H9 (cell line): ENCODE results near the gene HOATZ. TPM values are rescaled to one million over a fixed set of nuclear protein-coding genes. Genes with fewer than 3 reads are reported as not detected.

Source experiments
- DNase-seq: peaks from one replicate; pipeline ENCODE4 v3.0.0-alpha.2; 2017
- H2AFZ ChIP-seq: one replicate; pipeline ENCODE4 v1.6.1; 2013; ENCODE audit warnings: mild to moderate bottlenecking, low read length, control low read depth, moderate library complexity
- H2AK5ac ChIP-seq: 2 replicates; pipeline ENCODE4 v1.6.1; 2013; ENCODE audit warnings: low read length, control low read depth, mixed read lengths; ENCODE audit not compliant: insufficient read length
- H2BK120ac ChIP-seq: one replicate; pipeline ENCODE4 v1.6.1; 2013; ENCODE audit warnings: low read depth, mild to moderate bottlenecking, low read length, control low read depth, inconsistent platforms; ENCODE audit not compliant: poor library complexity, severe bottlenecking
- H2BK12ac ChIP-seq: 2 replicates; pipeline ENCODE4 v1.6.1; 2013; ENCODE audit warnings: low read length, control low read depth, mixed read lengths, low read depth; ENCODE audit not compliant: insufficient read length
- H2BK15ac ChIP-seq: 2 replicates; pipeline ENCODE4 v1.6.1; 2013; ENCODE audit warnings: low read depth, low read length, control low read depth
- H2BK20ac ChIP-seq: one replicate; pipeline ENCODE4 v1.6.1; 2013; ENCODE audit warnings: low read depth, mild to moderate bottlenecking, low read length, control low read depth, inconsistent platforms; ENCODE audit not compliant: poor library complexity, severe bottlenecking
- H2BK5ac ChIP-seq: 2 replicates; pipeline ENCODE4 v1.6.1; 2013; ENCODE audit warnings: low read length, control low read depth, mixed read lengths; ENCODE audit not compliant: insufficient read length
- H3K14ac ChIP-seq: 2 replicates; pipeline ENCODE4 v1.6.1; 2013; ENCODE audit warnings: low read length, control low read depth; ENCODE audit not compliant: insufficient read depth
- H3K18ac ChIP-seq: 2 replicates; pipeline ENCODE4 v1.6.1; 2013; ENCODE audit warnings: low read depth, mild to moderate bottlenecking, mixed read lengths, low read length, control low read depth; ENCODE audit not compliant: insufficient read length
- H3K23ac ChIP-seq: 2 replicates; pipeline ENCODE4 v1.6.1; 2013; ENCODE audit warnings: low read length, control low read depth, mixed read lengths, low read depth; ENCODE audit not compliant: insufficient read length
- H3K23me2 ChIP-seq: 2 replicates; pipeline ENCODE4 v1.6.1; 2013; ENCODE audit warnings: low read depth, mild to moderate bottlenecking, mixed read lengths, low read length, control low read depth; ENCODE audit not compliant: insufficient read length, poor library complexity, severe bottlenecking
- H3K27ac ChIP-seq: 2 replicates; pipeline ENCODE4 v1.5.1; 2013; ENCODE audit warnings: low read length, control low read depth, mixed read lengths, low read depth; ENCODE audit not compliant: insufficient read length
- H3K27me3 ChIP-seq: 2 replicates; pipeline ENCODE4 v1.6.1; 2013; ENCODE audit warnings: low read length, control low read depth, inconsistent platforms; ENCODE audit not compliant: insufficient read depth
- H3K4ac ChIP-seq: 2 replicates; pipeline ENCODE4 v1.6.1; 2013; ENCODE audit warnings: low read depth, mild to moderate bottlenecking, control low read depth, inconsistent platforms, low read length, moderate library complexity
- H3K4me1 ChIP-seq: 2 replicates; pipeline ENCODE4 v1.6.1; 2013; ENCODE audit warnings: low read length, control low read depth, inconsistent platforms; ENCODE audit not compliant: insufficient read depth
- H3K4me2 ChIP-seq: 2 replicates; pipeline ENCODE4 v1.6.1; 2013; ENCODE audit warnings: low read length, control low read depth, mixed read lengths; ENCODE audit not compliant: insufficient read length, insufficient read depth
- H3K56ac ChIP-seq: 2 replicates; pipeline ENCODE4 v1.6.1; 2013; ENCODE audit warnings: low read depth, mild to moderate bottlenecking, mixed read lengths, low read length, control low read depth; ENCODE audit not compliant: insufficient read length
- H3K79me1 ChIP-seq: 2 replicates; pipeline ENCODE4 v1.6.1; 2013; ENCODE audit warnings: low read depth, mild to moderate bottlenecking, moderate library complexity, low read length, control low read depth, inconsistent platforms; ENCODE audit not compliant: insufficient read depth, poor library complexity, severe bottlenecking
- H3K79me2 ChIP-seq: 2 replicates; pipeline ENCODE4 v1.6.1; 2013; ENCODE audit warnings: low read length, control low read depth, inconsistent platforms; ENCODE audit not compliant: insufficient read depth
- H3K9ac ChIP-seq: 2 replicates; pipeline ENCODE4 v1.6.1; 2013; ENCODE audit warnings: low read length, control low read depth, mixed read lengths; ENCODE audit not compliant: insufficient read length; ENCODE audit errors: extremely low read depth
- H3K9me3 ChIP-seq: one replicate; pipeline ENCODE4 v1.6.1; 2013; ENCODE audit warnings: low read depth, low read length, inconsistent platforms; ENCODE audit not compliant: control insufficient read depth
- H3T11ph ChIP-seq: one replicate; pipeline ENCODE4 v1.6.1; 2013; ENCODE audit warnings: mild to moderate bottlenecking, low read length, control low read depth, inconsistent platforms
- H4K20me1 ChIP-seq: one replicate; pipeline ENCODE4 v1.6.1; 2013; ENCODE audit not compliant: control insufficient read depth, insufficient read length, insufficient read depth
- H4K5ac ChIP-seq: 2 replicates; pipeline ENCODE4 v1.6.1; 2013; ENCODE audit warnings: low read depth, mild to moderate bottlenecking, mixed read lengths, low read length, control low read depth; ENCODE audit not compliant: insufficient read length
- H4K8ac ChIP-seq: replicated peaks from 2 replicates; pipeline ENCODE4 v1.6.1; 2013; ENCODE audit warnings: low read length, control low read depth, mixed read lengths, low read depth; ENCODE audit not compliant: insufficient read length
- H4K91ac ChIP-seq: 2 replicates; pipeline ENCODE4 v1.6.1; 2013; ENCODE audit warnings: low read depth, mild to moderate bottlenecking, moderate library complexity, mixed read lengths, low read length, control low read depth; ENCODE audit not compliant: insufficient read length
- H3K27ac Mint-ChIP-seq, 3 experiments: 2 replicates in 2 of 3; 3 replicates in 1 of 3; pipeline ENCODE4 v1.8.0; 2020 to 2021; ENCODE audit warnings: mixed read lengths in 3 of 3, mild to moderate bottlenecking in 1 of 3, moderate library complexity in 1 of 3
- H3K27me3 Mint-ChIP-seq: 2 replicates; pipeline ENCODE4 v1.8.0; 2021; ENCODE audit warnings: low read depth, mild to moderate bottlenecking, moderate library complexity, mixed read lengths
- H3K36me3 Mint-ChIP-seq, 3 experiments: 2 replicates in 2 of 3; 3 replicates in 1 of 3; pipeline ENCODE4 v1.8.0; 2020 to 2021; ENCODE audit warnings: low read depth in 3 of 3, mixed read lengths in 3 of 3; ENCODE audit not compliant: insufficient read depth in 1 of 3
- H3K4me1 Mint-ChIP-seq, 2 experiments: 2 replicates each; pipeline ENCODE4 v1.8.0; 2020; ENCODE audit warnings: mixed read lengths in 2 of 2
- H3K4me3 Mint-ChIP-seq, 2 experiments: 2 replicates in 1 of 2; 3 replicates in 1 of 2; pipeline ENCODE4 v1.8.0; 2020 to 2021; ENCODE audit warnings: mild to moderate bottlenecking in 2 of 2, mixed read lengths in 2 of 2, moderate library complexity in 1 of 2
- H3K9me3 Mint-ChIP-seq, 2 experiments: 2 replicates in 1 of 2; 3 replicates in 1 of 2; pipeline ENCODE4 v1.8.0; 2020; ENCODE audit warnings: mild to moderate bottlenecking in 2 of 2, mixed read lengths in 2 of 2, moderate library complexity in 1 of 2
- CTCF ChIP-seq: fragments of 200-600 bp; sonication (generic); conservative IDR thresholded peaks from 3 replicates; pipeline ENCODE4 v1.8.0; 2021; ENCODE audit warnings: antibody characterized with exemption, mild to moderate bottlenecking
- WGBS: extraction: QIAGEN DNeasy Blood & Tissue Kit; methylation state at CpG from one replicate; pipeline ENCODE4 v1.1.7; 2013; ENCODE audit warnings: missing lambda C conversion rate, low lambda C conversion rate, mixed read lengths; ENCODE audit not compliant: insufficient read length; ENCODE audit errors: extremely low coverage; 5-methylcytosine and 5-hydroxymethylcytosine counted together
- total RNA-seq: library from RNA; stranded (reverse); gene quantifications from 2 replicates; pipeline ENCODE4 v1.2.1, GENCODE V29; 2021

Gene HOATZ
- total RNA-seq, 1 experiment from 2014 or later, result not detected

DNA sequence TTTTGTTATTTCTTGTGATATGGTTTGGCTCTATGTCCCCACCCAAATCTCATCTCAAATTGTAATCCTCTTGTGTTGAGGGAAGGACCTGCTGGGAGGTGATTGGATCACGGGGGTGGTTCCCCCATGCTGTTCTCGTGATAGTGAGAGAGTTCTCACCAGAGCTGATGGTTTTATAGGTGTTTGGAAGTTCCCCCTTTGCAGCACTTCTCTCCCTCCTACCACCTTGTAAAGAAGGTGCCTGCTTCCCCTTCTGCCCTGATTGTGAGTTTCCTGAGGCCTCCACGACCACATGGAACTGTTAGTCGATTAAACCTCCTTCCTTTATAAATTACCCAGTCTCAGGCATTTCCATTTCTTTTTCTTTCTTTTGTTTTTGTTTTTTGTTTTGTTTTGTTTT, 63.2 kb downstream of the HOATZ start:
- no peak overlapping the region for H4K8ac ChIP-seq
- no peak overlapping the region for H3K4me3 Mint-ChIP-seq

More for the DNA sequence above, 63.2 kb downstream of the HOATZ start:
- no peak overlapping the region for H2BK12ac ChIP-seq
- H2BK20ac ChIP-seq, result no peak overlapping the region
- no peaks in the 10 kb centered on the region for H3K9me3 ChIP-seq
- H2AFZ ChIP-seq, result no peak overlapping the region
- no peak overlapping the region for H3K27ac ChIP-seq
- no peak overlapping the region for H3T11ph ChIP-seq
- H3K23me2 ChIP-seq, result no peaks in the 10 kb centered on the region
- H2BK5ac ChIP-seq, result no peak overlapping the region
- H3K56ac ChIP-seq, result no peak overlapping the region
- H2AK5ac ChIP-seq, result no peak overlapping the region
- H3K4ac ChIP-seq, result no peak overlapping the region
- H3K14ac ChIP-seq, result no peak overlapping the region
- H3K79me1 ChIP-seq, result no peaks in the 10 kb centered on the region
- H4K20me1 ChIP-seq, result no peaks in the 10 kb centered on the region
- H3K18ac ChIP-seq, result no peak overlapping the region
- no peak overlapping the region for H3K9ac ChIP-seq
- no peak overlapping the region for H4K91ac ChIP-seq
- no peak overlapping the region for H2BK15ac ChIP-seq
- Mint-ChIP-seq H3K27me3 (peaks cover 1% of the 10 kb centered on the region; the same call in 1 of the 2 replicates), H3K4me1 (peaks cover 4 to 11% of the 10 kb centered on the region in 2 experiments), H3K27ac (no peak overlapping the region), H3K36me3 (no peaks in the 10 kb centered on the region), H3K9me3 (no peaks in the 10 kb centered on the region)
- no peak overlapping the region for H2BK120ac ChIP-seq
- no peak overlapping the region for H3K4me2 ChIP-seq
- H3K79me2 ChIP-seq, result no peaks in the 10 kb centered on the region
- H4K5ac ChIP-seq, result no peak overlapping the region
- H3K23ac ChIP-seq, result no peak overlapping the region
- no CpG with 5 or more reads among the region's 4 CpGs for WGBS
- H3K27me3 ChIP-seq, result no peaks in the 10 kb centered on the region
- no peaks in the 10 kb centered on the region for H3K4me1 ChIP-seq
- DNase-seq, result no peak
- TF ChIP-seq CTCF, result no peak
